Measurements from ENCODE around the gene ACSL1.
"Not testable (repeated sequence)": the region's sequence is repeated elsewhere in the genome, so short reads cannot be mapped to it uniquely, and the experiment has no call there.

ACSL1 gene

GRCh38 chr4:184784628-184785257, 41.0 kb downstream of the ACSL1 start:
- no peak for DNase-seq

- DNase-seq: no peak
Observed at GRCh38 chr4:184782731-184783373, 42.9 kb downstream of the ACSL1 start.

GRCh38 chr4:184779160-184779559, 46.6 kb downstream of the ACSL1 start:
- not testable (repeated sequence) for DNase-seq

DNA sequence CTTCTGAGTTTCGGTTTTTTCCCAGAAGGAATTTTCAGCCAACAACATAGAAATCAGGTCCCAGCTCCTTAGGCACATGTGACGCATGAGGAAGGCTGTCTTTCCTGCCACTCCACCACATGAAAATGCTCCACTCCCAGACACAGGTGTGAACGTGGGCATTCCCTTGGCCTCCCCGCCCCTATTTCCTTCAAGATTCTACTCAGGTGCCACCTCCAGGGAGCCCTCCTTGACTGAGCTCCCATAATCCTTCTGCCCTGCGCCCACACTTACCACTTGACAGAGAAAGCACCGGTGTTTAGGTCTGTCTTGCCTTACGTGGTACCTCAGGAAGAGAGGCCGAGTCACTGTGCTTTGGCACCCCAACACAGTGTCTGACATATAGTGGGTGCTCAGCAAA, 47.4 kb downstream of the ACSL1 start:
- no peak for DNase-seq

DNA sequence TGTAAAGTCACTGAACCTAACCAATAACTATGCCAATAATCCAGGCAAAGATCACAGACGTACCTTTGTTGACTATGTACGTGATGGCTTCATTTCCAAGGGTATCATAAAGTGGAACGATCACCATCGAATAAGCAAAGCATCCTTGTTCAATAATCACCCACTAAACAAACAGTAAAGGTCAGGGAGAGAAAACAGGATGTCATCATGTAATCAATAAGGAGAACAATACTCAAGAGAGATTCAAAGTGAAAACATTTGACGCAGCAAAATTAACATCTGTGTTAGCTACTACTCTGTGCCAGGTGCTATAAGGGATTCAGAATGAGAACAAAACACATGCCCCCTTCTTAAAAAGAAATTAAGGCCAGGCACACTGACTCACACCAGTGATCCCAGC, 48.9 kb downstream of the ACSL1 start:
- no peak for DNase-seq

DNA sequence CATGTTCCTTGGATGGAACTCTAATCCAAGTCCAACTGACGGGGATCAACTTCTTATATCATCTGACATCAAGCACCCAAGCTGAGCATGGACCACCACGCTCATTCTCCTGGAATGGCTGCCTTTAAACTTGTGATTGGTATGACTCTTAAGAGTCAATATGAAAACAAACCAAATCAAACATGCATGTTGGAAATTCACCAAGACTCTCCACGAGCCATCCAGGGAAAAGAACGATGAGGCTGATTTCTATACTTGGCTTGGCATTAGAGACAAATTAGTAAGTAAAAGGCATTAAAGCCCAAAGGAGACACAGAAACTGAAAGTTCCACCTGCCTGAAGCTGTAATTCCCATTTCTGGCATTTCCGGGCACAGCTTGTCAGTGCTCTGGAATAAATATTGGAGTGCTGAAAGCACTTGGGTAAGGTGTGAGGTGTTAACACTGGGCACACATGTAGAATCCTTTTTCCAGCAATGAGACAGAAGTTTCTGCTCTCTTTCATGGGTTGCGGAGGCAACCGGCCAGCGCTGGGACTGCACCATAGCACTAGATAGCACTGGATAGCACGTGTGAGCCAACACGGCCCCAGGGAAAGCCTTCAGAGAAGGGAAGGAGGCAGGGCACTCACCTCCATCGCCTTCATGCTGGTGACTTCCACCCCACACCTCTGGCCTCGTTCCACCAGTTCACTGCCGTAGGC, 49.8 kb downstream of the ACSL1 start:
- DNase-seq: no peak

GRCh38 chr4:184774152-184774551, 51.6 kb downstream of the ACSL1 start:
- no peak for DNase-seq

DNA sequence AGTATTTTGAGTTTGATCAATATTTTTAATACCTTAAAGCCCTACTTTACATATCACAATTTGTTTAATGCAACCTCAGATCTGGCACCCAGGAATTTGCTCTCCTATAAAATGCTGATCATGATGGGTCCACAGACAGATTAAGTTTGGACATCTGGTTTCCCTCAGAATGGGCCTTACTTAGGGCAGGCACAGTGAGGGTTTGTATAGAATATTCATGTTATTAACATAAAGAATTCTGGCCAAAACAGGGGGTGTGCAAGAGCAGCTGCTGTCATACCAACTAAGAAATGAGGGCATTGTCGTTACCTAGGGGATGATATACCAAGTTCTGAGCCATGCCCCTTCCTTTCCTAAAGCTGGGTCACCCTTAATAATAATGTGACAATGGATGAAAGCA, 54.4 kb downstream of the ACSL1 start:
- peak; percentile 15 for DNase-seq

DNA sequence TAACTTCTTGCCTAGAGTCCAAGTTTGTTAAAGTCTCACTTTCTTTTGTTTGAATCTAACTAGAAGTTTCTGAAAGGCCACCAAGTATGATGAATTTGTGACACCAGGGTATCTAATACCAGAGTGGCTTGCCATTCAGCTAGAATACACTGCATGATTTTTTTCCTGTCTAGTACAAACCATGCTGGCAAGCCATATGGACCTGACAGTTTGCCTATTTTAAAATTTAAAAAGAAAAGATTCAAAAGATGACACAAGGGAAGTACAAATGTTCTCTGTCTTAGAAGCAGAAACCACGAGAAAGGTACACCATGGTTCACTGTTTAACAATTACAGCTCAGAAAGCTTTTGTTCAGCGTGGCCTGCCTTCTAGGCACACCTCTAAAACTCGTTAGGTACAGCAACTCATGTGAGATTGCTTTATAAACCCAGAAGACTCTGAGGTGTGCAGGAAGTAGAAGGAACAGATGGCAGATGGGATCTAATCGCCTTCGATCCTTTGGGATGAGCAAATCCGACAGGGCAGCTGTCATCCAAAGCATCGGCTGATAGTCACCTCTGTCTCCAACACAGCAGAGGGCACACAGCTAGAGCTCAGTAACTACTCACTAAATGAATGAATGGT, 56.5 kb downstream of the ACSL1 start:
- peak; percentile 97 for DNase-seq

DNA sequence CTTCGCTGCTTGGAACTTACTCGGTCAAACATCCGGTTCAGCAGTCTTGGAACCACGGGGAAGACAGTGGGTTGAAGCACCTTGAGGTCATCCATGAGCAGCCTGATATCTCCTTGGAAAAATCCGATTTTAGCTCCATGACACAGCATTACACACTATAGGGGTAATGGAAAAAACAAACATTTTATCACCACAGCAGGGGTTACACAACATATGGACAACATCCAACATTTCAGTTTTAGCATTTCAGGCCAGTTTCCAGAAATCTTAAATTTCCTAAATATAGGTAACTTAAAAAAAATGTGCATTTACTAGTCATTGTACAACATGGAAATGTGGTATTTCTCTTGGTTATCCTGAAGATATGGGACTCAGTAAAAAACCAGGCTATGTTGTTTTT, 57.5 kb downstream of the ACSL1 start:
- no peak for DNase-seq

DNA sequence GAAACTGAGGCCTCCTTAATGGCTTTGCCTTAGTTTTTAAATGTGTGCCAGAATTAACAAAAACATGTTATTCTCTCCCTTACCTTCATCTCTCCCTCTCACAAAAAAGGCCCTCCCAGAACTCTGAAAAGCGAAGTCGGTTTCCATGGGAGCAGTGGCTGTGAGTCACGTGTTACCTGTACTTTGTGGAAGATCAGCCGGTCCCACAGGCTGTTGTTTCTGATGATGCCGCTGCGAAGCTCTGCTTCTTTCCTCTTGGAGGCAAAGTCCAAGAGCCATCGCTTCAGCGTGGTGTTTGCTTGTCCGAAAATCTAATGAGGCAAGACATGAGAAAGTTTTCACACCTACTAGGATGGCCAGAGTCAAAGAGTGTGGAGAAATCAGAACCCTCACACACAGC, 59.3 kb downstream of the ACSL1 start:
- no peak for DNase-seq

DNA sequence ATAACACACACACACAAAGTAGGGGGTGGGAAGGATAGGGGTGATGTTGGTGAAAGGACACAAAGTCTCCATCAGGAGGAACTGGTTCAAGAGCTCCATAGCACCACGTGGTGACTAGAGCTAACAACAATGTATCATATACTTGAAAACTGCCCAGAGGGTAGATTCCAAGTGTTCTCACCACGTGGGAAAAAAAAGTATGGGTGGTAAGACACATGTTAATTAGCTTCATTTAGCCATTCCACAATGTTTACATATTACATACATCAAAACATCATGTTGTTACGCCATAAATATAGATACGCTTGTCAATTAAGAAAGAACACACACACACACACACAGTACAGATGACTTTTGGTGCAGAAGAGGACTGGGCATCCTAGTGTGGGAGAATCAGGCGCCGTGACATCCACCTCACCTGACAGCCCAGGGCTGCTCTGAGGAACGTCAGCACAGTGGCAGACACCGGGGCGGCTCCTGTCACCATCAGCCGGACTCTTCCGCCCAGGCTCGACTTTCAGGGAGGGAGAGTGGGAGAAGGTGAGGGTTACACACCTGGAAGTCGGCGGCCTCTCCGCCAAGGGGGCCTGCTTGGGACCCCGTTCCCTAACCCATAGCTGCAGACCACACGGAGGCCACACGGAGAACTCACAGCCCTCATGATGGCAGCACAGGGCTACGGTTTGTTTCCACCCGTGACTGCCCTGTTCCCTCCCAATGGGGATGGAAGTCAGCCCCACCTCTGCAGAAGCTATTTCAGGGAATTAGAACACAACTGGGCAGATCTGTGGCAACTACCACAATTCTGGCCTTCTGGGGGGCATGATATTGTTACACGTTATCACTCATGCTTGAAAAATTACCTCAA, 60.1 kb downstream of the ACSL1 start:
- DNase-seq: no peak

DNA sequence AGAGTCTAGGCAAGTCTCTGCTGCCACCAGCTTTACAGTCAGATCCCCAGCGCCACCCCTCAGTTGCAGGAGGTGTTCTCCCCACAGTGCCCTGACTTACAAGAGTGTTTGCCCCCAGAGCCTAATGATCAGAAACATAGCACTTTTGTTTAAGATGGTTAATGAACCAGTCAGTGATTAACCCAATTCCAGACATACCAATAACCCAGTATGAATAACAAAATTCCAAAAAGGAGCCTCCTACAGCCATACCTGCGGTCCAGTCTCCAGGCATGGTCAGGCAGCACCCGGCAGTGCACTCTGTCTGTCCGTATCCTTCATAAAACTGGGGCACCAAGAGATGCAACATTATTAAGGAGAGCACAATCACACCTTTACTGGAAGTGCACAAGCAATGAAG, 61.2 kb downstream of the ACSL1 start:
- DNase-seq: no peak

DNA sequence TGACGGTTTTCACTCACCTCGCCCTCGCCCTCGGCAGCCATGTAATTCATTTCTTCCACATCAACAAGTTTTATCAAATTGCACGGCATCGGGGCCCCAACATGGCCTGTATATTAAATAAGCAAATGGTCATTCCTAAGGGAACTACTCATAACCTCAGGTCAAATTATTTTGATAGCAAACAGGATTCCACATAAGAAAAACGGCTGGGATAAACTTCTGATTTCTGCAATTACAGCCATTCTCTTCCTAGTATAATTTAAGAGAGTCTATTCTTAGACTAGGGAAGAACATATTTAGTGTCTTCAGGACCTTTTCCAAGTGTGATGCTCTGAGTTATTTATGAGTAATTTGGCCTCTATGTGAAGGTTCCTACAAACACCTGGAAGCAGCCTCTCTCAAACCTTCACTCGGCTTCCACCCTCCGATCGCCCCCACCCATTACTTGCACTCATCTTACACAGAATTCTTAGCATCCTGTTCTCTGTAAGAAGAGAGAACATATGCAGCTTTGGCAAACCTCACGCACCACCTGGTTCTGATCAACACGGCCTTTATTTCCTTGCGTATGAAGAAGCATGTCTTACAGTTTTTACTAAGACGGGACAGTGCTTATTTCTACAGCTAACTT, 62.5 kb downstream of the ACSL1 start:
- no peak for DNase-seq

GRCh38 chr4:184762100-184762499, 63.7 kb downstream of the ACSL1 start:
- no peak for DNase-seq

- DNase-seq: no peak
Observed at GRCh38 chr4:184760681-184761080, 65.1 kb downstream of the ACSL1 start.

- DNase-seq: no peak
Observed at GRCh38 chr4:184757810-184758209, 68.0 kb downstream of the ACSL1 start.

DNA sequence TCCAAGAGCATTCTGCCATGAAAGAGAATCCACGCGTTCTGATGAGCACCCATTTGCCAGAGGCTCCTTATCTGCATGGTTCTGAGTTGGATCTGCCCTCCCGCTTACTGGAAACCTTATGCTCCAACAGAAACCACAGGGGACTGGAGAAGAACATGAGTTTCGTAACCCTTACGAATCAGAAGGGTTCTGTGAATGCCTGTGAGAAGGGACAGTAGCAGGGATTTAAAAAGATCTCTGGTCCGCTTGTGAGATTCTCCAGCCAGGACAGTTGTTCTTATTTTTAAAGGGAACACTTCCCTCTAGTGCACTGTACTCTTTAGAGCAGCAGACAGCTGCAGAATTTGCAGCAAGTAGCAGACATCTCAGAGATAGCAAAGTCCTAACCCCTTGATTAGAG, 69.4 kb downstream of the ACSL1 start:
- DNase-seq: no peak

DNA sequence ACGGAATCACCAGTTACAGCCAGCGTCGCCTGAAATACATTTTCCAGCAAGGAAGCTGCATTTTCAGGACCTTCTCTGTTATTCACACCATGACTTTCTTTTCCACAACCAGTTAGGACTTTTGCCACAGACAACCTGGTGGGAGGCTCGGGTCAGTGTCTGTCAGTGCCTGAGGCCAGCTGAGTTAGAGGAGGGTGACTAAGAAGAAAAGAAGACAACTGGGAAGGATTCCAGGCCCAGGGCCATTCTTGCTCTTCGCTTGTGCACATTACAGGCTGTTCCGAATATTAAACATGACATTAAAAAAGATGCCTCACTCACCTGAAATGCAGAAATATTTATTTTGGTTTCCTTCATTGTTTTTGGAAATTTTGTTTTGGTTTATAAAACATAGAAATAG, 70.5 kb downstream of the ACSL1 start:
- no peak for DNase-seq

- DNase-seq: no peak
Observed at GRCh38 chr4:184752496-184753275, 73.1 kb downstream of the ACSL1 start.

DNA sequence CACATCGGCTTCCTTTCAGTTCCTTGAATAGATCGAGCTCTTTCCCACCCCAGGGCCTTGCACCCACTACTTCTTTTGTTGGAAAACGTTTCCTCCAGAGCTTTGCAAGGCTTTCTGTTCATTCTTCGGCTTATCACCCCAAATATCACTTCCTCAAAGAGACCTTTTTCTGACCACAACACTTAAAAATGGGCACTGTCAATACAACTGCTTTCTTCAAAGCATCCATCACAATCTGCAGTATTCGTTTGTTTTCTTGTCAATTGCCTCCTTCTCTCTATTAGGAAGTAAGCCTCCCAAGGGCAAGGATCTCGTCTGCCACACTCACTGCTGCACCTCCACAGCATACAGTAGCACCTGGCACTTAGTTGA, 74.2 kb downstream of the ACSL1 start:
- no peak for DNase-seq
